Naive B cell (primary cell): Measurements from ENCODE around the gene ANP32E. TPM values are rescaled to one million over a fixed set of nuclear protein-coding genes. Genes with fewer than 3 reads are reported as not detected.
A peak's percentile ranks its signal among the peaks of the same experiment; 100 is the strongest.
"Not testable (repeated sequence)": the region's sequence is repeated elsewhere in the genome, so short reads cannot be mapped to it uniquely, and the experiment has no call there.

ENCODE experiments used
- ATAC-seq, 2 donors: fragments of 150-1000 bp; cut with Tn5 transposase; 2 replicates each; pipeline ENCODE4 v1.10.0; 2021; ENCODE audit warnings: low read depth in 2 of 2, mild to moderate bottlenecking in 2 of 2, moderate library complexity in 2 of 2
- DNase-seq: peaks from one replicate; pipeline ENCODE4 v3.0.0; 2022
- H3K27ac Mint-ChIP-seq, 6 donors: one replicate each; pipeline ENCODE4 v1.8.0; 2020 to 2022; ENCODE audit warnings: mild to moderate bottlenecking in 6 of 6, mixed read lengths in 6 of 6, moderate library complexity in 5 of 6, inconsistent platforms in 2 of 6
- H3K27me3 Mint-ChIP-seq, 3 donors: one replicate each; pipeline ENCODE4 v1.8.0; 2021 to 2022; ENCODE audit warnings: mixed read lengths in 3 of 3, mild to moderate bottlenecking in 1 of 3
- H3K36me3 Mint-ChIP-seq, 2 donors: one replicate each; pipeline ENCODE4 v1.8.0; 2020 to 2022; ENCODE audit warnings: mixed read lengths in 2 of 2, inconsistent platforms in 1 of 2, mild to moderate bottlenecking in 1 of 2
- H3K4me1 Mint-ChIP-seq, 3 donors: one replicate each; pipeline ENCODE4 v1.8.0; 2020 to 2022; ENCODE audit warnings: mixed read lengths in 3 of 3, inconsistent platforms in 1 of 3, mild to moderate bottlenecking in 1 of 3, moderate library complexity in 1 of 3
- H3K4me3 Mint-ChIP-seq, 8 donors: one replicate each; pipeline ENCODE4 v1.8.0; 2020 to 2022; ENCODE audit warnings: mild to moderate bottlenecking in 8 of 8, mixed read lengths in 8 of 8, moderate library complexity in 8 of 8, inconsistent platforms in 2 of 8
- H3K9me3 Mint-ChIP-seq, 7 donors: one replicate each; pipeline ENCODE4 v1.8.0; 2020 to 2022; ENCODE audit warnings: mixed read lengths in 7 of 7, mild to moderate bottlenecking in 5 of 7, inconsistent platforms in 2 of 7, moderate library complexity in 1 of 7
- polyA plus RNA-seq, 6 donors: library from polyadenylated mRNA; unstranded; fragments of 300-500 nt; fragmentation: Illumina TruSeq; gene quantifications; one replicate each; pipeline ENCODE4 v1.2.3, GENCODE V29; 2021; ENCODE audit warnings: low read depth in 6 of 6

ANP32E gene
- polyA plus RNA-seq, 6 donors from 2014 or later: 44.7 to 67.8 (median 49.8) TPM

GRCh38 chr1:150221552-150221951 lies 14.4 kb downstream of the ANP32E start:
- H3K4me1 Mint-ChIP-seq: peaks cover 13 to 26% (median 20%) of the 10 kb centered on the region in 3 donors
- H3K9me3 Mint-ChIP-seq: no peaks in the 10 kb centered on the region
- H3K4me3 Mint-ChIP-seq: no peak overlapping the region
- peak overlapping the region in 1 of 6 donors; percentile 18 for H3K27ac Mint-ChIP-seq
- peaks cover 14 to 22% of the 10 kb centered on the region in 2 donors for H3K36me3 Mint-ChIP-seq
- peak in 1 of 2 donors; percentile 52 for ATAC-seq
- no peaks in the 10 kb centered on the region for H3K27me3 Mint-ChIP-seq
- no peak for DNase-seq

- not testable (repeated sequence) for DNase-seq, H3K27ac Mint-ChIP-seq, H3K27me3 Mint-ChIP-seq, H3K4me3 Mint-ChIP-seq, H3K9me3 Mint-ChIP-seq, ATAC-seq, H3K36me3 Mint-ChIP-seq
- peaks cover 5 to 14% (median 13%) of the 10 kb centered on the region in 3 donors for H3K4me1 Mint-ChIP-seq
Observed at GRCh38 chr1:150215855-150216254, 20.1 kb downstream of the ANP32E start.

GRCh38 chr1:150214099-150214756 lies 21.7 kb downstream of the ANP32E start:
- not testable (repeated sequence) for DNase-seq, ATAC-seq, H3K27me3 Mint-ChIP-seq, H3K36me3 Mint-ChIP-seq, H3K9me3 Mint-ChIP-seq
- peak overlapping the region; percentile 73 to 94 (median 93) for H3K4me3 Mint-ChIP-seq
- H3K4me1 Mint-ChIP-seq: peaks cover 5 to 14% (median 13%) of the 10 kb centered on the region in 3 donors
- H3K27ac Mint-ChIP-seq: peak overlapping the region; percentile 88 to 98 (median 97)

- Mint-ChIP-seq H3K27me3 (no peaks in the 10 kb centered on the region), H3K4me1 (peaks cover 5 to 14% (median 13%) of the 10 kb centered on the region in 3 donors), H3K4me3 (peak overlapping the region; percentile 73 to 94 (median 93)), H3K27ac (peak overlapping the region; percentile 88 to 98 (median 97)), H3K9me3 (no peaks in the 10 kb centered on the region), H3K36me3 (no peaks in the 10 kb centered on the region)
- DNase-seq (peak; percentile 83), ATAC-seq (peak; percentile 99 to 100)
Observed at GRCh38 chr1:150213170-150214098, 22.5 kb downstream of the ANP32E start.

- ATAC-seq: no peak
- no peak overlapping the region for H3K27ac Mint-ChIP-seq
- H3K36me3 Mint-ChIP-seq: no peaks in the 10 kb centered on the region
Observed at GRCh38 chr1:150212070-150212469, 23.8 kb downstream of the ANP32E start.

GRCh38 chr1:150210706-150211105 lies 25.2 kb downstream of the ANP32E start:
- Mint-ChIP-seq H3K4me1 (peaks cover 5 to 14% (median 13%) of the 10 kb centered on the region in 3 donors), H3K27me3 (no peaks in the 10 kb centered on the region), H3K9me3 (no peaks in the 10 kb centered on the region), H3K4me3 (no peak overlapping the region), H3K27ac (peak overlapping the region in 1 of 6 donors; percentile 1), H3K36me3 (no peaks in the 10 kb centered on the region)
- no peak for ATAC-seq
- DNase-seq: no peak

More at GRCh38 chr1:150212070-150212469, 23.8 kb downstream of the ANP32E start:
- no peak overlapping the region for H3K4me3 Mint-ChIP-seq
- H3K4me1 Mint-ChIP-seq: peaks cover 5 to 14% (median 13%) of the 10 kb centered on the region in 3 donors
- no peaks in the 10 kb centered on the region for H3K27me3 Mint-ChIP-seq
- no peaks in the 10 kb centered on the region for H3K9me3 Mint-ChIP-seq
- no peak for DNase-seq

GRCh38 chr1:150210091-150210490 lies 25.8 kb downstream of the ANP32E start:
- H3K27ac Mint-ChIP-seq: no peak overlapping the region
- H3K27me3 Mint-ChIP-seq: peaks cover 0 to 6% (median 0%) of the 10 kb centered on the region in 3 donors
- ATAC-seq (no peak), DNase-seq (no peak)
- no peaks in the 10 kb centered on the region for H3K36me3 Mint-ChIP-seq
- peaks cover 5 to 14% (median 13%) of the 10 kb centered on the region in 3 donors for H3K4me1 Mint-ChIP-seq
- no peaks in the 10 kb centered on the region for H3K9me3 Mint-ChIP-seq
- no peak overlapping the region for H3K4me3 Mint-ChIP-seq

- H3K36me3 Mint-ChIP-seq, H3K27ac Mint-ChIP-seq, H3K9me3 Mint-ChIP-seq, DNase-seq, ATAC-seq, H3K27me3 Mint-ChIP-seq, H3K4me3 Mint-ChIP-seq, H3K4me1 Mint-ChIP-seq: not testable (repeated sequence)
Observed at GRCh38 chr1:150208460-150208859, 27.5 kb downstream of the ANP32E start.

- Mint-ChIP-seq H3K4me1 (no peaks in the 10 kb centered on the region), H3K4me3 (no peak overlapping the region), H3K27ac (no peak overlapping the region), H3K36me3 (no peaks in the 10 kb centered on the region), H3K27me3 (peaks cover 0 to 6% (median 0%) of the 10 kb centered on the region in 3 donors), H3K9me3 (no peaks in the 10 kb centered on the region)
- ATAC-seq (no peak), DNase-seq (no peak)
Observed at GRCh38 chr1:150207281-150207971, 28.5 kb downstream of the ANP32E start.

GRCh38 chr1:150196417-150196816 lies 39.5 kb downstream of the ANP32E start:
- Mint-ChIP-seq H3K36me3 (no peaks in the 10 kb centered on the region), H3K4me1 (no peaks in the 10 kb centered on the region), H3K9me3 (no peaks in the 10 kb centered on the region), H3K27ac (no peak overlapping the region), H3K4me3 (no peak overlapping the region), H3K27me3 (peaks cover 6 to 11% (median 11%) of the 10 kb centered on the region in 3 donors)
- no peak for ATAC-seq
- no peak for DNase-seq

- H3K9me3 Mint-ChIP-seq: no peaks in the 10 kb centered on the region
- H3K4me1 Mint-ChIP-seq: no peaks in the 10 kb centered on the region
- H3K4me3 Mint-ChIP-seq: no peak overlapping the region
- no peak for ATAC-seq
- DNase-seq: no peak
- peaks cover 6 to 11% (median 11%) of the 10 kb centered on the region in 3 donors for H3K27me3 Mint-ChIP-seq
- H3K36me3 Mint-ChIP-seq: no peaks in the 10 kb centered on the region
- peak overlapping the region in 1 of 6 donors; percentile 32 for H3K27ac Mint-ChIP-seq
Observed at GRCh38 chr1:150194381-150195031, 41.4 kb downstream of the ANP32E start.

- Mint-ChIP-seq H3K9me3 (no peaks in the 10 kb centered on the region), H3K4me3 (no peak overlapping the region), H3K27ac (no peak overlapping the region), H3K4me1 (peaks cover 3 to 7% (median 5%) of the 10 kb centered on the region in 3 donors), H3K27me3 (peaks cover 6 to 11% (median 11%) of the 10 kb centered on the region in 3 donors), H3K36me3 (no peaks in the 10 kb centered on the region)
- no peak for DNase-seq
- no peak for ATAC-seq
Observed at GRCh38 chr1:150192012-150192411, 43.9 kb downstream of the ANP32E start.

- H3K27ac Mint-ChIP-seq: peak overlapping the region in 2 of 6 donors; percentile 83 to 91
- no peaks in the 10 kb centered on the region for H3K27me3 Mint-ChIP-seq
- peak; percentile 3 to 7 for ATAC-seq
- peaks cover 6 to 15% (median 8%) of the 10 kb centered on the region in 3 donors for H3K4me1 Mint-ChIP-seq
- H3K36me3 Mint-ChIP-seq: no peaks in the 10 kb centered on the region
- peak overlapping the region in 4 of 8 donors; percentile 40 to 78 (median 70) for H3K4me3 Mint-ChIP-seq
- DNase-seq: no peak
- no peaks in the 10 kb centered on the region for H3K9me3 Mint-ChIP-seq
Observed at GRCh38 chr1:150187560-150187931, 48.4 kb downstream of the ANP32E start.
